RWPE1 (cell line): ENCODE data around the gene MYL5.
A peak's percentile ranks its signal among the peaks of the same experiment; 100 is the strongest.

Experiments
- CTCF ChIA-PET: fragments of 350-600 bp; sonication (Branson Sonifier 250); formaldehyde crosslinking; extraction: SDS; loops from one replicate; lab custom pipeline; 2021; lab: Yijun Ruan, JAX
- POLR2A ChIA-PET: fragments of 400-600 bp; formaldehyde crosslinking; extraction: SDS; loops from one replicate; lab custom pipeline; 2020; ENCODE audit warnings: antibody characterized with exemption; ENCODE audit not compliant: low non-redundant PET; lab: Yijun Ruan, JAX
- DNase-seq: peaks from one replicate; pipeline ENCODE4 v3.0.0; 2012; ENCODE audit warnings: low spot score
- H3K27ac ChIP-seq: fragments of 450-650 bp; 2 replicates; pipeline ENCODE4 v1.5.1; 2017
- TF ChIP-seq, protein P1 (sequence below): fragments of 450-650 bp; conservative IDR thresholded peaks from 2 replicates; pipeline ENCODE4 v1.5.1; 2017; ENCODE audit warnings: low read depth, mild to moderate bottlenecking

The MYL5 gene

GRCh38 chr4:673349-674091, 822 bp upstream of the MYL5 start:
- H3K27ac ChIP-seq: peak overlapping the region; percentile 83
- POLR2A ChIA-PET: no interaction called here
- TF ChIP-seq, protein P1, sequence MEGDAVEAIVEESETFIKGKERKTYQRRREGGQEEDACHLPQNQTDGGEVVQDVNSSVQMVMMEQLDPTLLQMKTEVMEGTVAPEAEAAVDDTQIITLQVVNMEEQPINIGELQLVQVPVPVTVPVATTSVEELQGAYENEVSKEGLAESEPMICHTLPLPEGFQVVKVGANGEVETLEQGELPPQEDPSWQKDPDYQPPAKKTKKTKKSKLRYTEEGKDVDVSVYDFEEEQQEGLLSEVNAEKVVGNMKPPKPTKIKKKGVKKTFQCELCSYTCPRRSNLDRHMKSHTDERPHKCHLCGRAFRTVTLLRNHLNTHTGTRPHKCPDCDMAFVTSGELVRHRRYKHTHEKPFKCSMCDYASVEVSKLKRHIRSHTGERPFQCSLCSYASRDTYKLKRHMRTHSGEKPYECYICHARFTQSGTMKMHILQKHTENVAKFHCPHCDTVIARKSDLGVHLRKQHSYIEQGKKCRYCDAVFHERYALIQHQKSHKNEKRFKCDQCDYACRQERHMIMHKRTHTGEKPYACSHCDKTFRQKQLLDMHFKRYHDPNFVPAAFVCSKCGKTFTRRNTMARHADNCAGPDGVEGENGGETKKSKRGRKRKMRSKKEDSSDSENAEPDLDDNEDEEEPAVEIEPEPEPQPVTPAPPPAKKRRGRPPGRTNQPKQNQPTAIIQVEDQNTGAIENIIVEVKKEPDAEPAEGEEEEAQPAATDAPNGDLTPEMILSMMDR: no peak
- CTCF ChIA-PET: interaction anchor here (0.7 kb wide), 1 partner anchor 53 kb away, joined by 4 read pairs; no protein-coding TSS in a partner anchor
- DNase-seq: no peak

GRCh38 chr4:675036-675882, 917 bp downstream of the MYL5 start:
- ChIA-PET POLR2A (no interaction called here), CTCF (interaction anchor here (0.9 kb wide), 1 partner anchor 98 kb away, joined by 3 read pairs; no protein-coding TSS in a partner anchor)
- TF ChIP-seq, protein P1: no peak
- no peak for DNase-seq
- peak overlapping the region; percentile 83 for H3K27ac ChIP-seq

DNA sequence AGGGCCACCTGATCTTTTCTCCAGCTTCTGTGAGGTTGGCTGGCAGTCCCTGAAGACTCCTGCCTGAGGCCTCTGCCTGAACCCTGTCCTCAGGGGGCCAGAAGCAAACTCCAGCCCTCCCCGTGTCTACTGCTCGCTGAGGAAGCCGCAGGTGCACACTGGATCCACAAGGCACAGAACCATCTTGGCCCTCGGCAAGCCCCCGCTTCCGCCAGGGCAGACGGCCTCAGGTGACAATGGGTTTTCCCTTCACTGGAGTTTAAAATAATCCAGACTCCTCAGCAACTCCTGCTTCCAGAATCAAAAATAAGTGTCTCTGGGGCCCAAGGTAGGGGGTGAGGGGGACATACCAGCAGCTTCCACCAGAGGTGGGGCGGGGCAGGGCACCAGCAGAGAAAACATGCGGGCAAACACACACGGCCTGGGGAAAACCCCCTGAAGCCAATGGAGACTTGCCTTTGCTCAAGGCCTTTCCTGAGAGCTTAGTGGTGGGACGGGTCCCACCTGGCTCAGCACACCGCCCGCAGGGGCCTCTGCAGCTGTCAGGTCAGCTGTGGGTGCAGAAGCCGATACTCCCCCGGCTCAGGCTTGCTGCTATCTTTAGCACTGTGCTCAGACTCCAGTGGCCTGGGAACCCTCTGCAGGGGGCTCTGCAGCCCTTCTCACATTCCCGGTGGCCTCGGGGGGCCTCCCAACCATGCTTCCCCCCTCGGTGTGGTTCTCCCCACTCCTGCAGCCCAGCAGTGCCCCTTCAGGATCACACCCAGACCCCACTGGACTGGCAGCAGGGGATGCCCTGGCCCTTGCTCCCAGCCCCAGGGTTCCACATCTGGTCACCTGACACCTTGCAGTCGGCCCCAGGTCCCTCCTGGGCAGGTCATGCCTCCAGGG, 1.9 kb downstream of the MYL5 start:
- TF ChIP-seq, protein P1: no peak
- DNase-seq: no peak
- H3K27ac ChIP-seq: peak overlapping the region; percentile 83
- ChIA-PET CTCF (no interaction called here), POLR2A (no interaction called here)

DNA sequence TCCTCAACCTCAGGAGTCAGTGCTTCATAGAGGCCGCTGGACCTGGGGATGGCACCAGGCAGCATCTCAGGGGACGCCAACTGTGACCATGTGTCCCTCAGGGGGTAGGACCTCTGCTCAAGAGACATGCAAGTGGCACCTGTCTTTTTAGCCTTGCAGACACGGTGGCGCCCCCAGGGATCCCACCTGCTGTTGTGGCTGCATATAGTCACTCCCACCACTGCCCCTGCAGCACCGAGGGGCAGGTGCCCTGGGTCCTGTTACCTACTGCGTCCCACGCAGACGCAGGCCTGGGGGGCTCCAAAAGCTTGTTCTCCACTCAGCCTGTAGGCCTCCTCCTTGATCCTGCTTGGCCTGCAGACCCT, 2.5 kb downstream of the MYL5 start:
- TF ChIP-seq, protein P1: no peak
- POLR2A ChIA-PET: no interaction called here
- peak overlapping the region; percentile 83 for H3K27ac ChIP-seq
- CTCF ChIA-PET: no interaction called here
- DNase-seq: no peak

DNA sequence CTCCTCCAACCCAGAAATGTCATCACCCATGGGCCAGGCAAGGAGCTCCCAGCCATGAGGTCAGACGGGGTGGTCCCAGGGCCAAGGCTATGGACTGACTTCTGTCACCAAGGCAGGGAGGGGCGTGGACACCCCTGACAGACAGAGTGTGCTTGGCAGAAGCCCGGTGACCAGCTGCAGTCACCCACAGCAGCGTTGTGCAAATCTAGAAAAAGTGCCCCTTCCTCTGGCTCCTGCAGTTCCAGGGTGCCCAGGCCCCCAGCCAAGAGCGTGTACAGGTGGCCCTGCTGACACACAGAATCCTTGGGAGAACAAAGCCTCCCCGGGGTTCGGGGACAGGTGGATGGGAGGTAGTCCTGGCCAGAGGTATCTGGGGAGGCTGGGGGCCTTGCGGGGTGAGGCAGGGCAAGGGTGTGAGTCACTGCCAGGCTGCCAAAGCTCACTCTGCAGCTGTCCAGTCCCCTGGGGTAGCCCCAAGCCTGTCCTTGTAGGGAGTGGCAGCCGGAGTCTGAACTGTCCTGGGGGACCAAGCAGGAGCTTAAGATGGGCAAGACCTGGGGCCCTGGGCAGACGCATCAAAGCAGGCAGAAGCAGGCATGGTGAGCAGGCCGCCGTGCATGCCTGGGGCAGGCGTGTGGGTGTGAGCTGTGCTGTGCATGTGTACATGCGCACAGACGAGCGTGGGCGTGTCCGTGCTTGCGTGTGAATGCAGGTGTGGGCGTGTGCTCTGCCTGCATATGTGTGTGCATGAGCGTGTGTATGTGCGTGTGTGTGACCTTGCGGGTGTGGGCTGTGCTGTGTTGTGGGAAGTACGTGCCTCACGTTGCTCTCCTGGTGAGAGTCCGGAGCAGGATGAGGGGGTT, 3.3 kb downstream of the MYL5 start:
- ChIA-PET CTCF (no interaction called here), POLR2A (no interaction called here)
- DNase-seq: peak; percentile 48
- TF ChIP-seq, protein P1: no peak
- H3K27ac ChIP-seq: peak overlapping the region; percentile 83
